NCI-H2107 treated with DMSO at 0.1 percent for 48 hours (cell line): Measurements from ENCODE around the gene SEMA3B.
A peak's percentile ranks its signal among the peaks of the same experiment; 100 is the strongest.
"Not testable (repeated sequence)": the region's sequence is repeated elsewhere in the genome, so short reads cannot be mapped to it uniquely, and the experiment has no call there.

Experiments
- DNase-seq: peaks from one replicate; lab custom pipeline; 2025; ENCODE audit not compliant: unreplicated experiment; lab: John Stamatoyannopoulos, UW

SEMA3B gene

DNA sequence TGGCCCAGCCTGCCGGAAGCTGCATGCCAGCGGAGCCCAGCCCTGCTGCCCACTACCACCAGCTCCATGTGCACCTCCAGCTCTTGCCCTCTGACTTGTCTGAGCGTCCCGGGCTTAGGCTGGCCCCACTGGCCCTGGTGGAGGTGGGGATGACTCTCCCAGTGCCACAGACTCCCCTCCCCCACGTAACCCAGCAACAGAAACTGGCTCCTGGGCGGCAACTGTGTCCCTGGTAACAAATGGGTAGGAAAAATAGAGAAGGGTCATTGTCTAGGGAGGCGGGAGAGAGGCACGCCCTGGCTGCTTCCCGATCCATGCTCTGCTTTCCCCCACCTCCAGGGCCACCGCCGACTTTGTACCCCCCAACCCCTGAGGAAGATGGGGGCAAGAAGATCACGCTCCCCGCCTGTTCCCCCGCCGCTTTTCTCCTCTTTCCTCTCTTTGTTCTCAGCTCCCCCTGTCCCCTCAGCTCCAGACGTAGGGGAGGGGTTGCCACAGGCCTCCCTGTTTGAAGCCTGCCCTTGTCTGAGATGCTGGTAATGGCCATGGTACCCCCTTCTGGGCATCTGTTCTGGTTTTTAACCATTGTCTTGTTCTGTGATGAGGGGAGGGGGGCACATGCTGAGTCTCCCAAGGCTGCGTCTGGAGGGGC lies 10.8 kb upstream of the SEMA3B start:
- DNase-seq: no peak

GRCh38 chr3:50258979-50259378 lies 10.0 kb upstream of the SEMA3B start:
- DNase-seq: no peak

DNA sequence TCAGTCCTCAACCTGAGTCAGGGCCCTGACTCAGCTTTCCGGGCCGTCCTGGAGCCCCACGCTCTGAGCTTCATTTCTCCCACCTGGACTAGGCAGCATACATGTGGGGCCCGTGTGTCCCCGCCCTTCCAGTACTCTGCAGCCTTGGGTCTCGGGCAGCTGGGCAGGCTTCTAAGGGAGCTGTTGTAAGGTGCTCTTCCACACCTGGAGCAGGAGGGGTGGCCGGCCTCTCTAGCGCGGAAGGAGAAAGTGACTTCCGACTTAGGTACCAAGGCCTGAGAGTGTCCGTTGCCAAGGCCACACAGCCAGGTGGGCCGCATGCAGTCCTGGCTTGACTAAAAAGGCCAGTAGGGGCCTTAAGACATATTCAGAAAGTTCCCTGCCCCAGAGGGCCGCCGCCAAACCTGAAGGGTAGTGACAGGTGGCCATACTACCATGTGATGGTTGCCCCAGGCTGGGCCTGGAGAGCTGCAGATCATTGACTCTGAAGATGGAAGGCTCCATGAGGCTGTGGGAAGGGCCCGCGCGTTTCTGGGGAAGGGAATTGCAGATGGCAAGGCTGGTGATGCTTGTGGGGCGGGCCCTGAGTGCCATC lies 9.4 kb upstream of the SEMA3B start:
- no peak for DNase-seq

GRCh38 chr3:50260027-50260941 lies 8.7 kb upstream of the SEMA3B start:
- DNase-seq: peak; percentile 22

- DNase-seq: no peak
These were observed 8.0 kb upstream of the SEMA3B start for GRCh38 chr3:50260942-50261441.

DNA sequence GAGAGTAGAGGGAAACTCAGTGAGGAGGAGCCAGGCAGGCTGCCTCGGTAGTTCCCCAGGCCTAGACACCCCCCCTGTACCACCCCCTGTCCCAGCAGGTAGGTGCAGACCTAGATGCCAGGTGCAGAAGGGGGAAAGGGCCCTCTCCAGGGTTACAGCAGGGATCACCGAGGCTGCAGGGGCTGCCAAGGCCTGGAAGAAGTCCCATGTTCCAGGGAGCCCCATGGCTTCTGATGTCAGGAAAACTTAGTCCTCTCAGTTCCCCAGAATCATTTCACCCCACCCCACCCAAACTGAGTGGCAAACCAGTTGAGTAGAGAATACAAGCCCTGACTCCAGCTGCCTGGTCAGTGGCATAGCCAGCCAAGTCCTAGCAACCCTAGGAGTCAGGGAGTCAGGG lies 7.4 kb upstream of the SEMA3B start:
- no peak for DNase-seq

GRCh38 chr3:50262200-50262599 lies 6.7 kb upstream of the SEMA3B start:
- not testable (repeated sequence) for DNase-seq

DNA sequence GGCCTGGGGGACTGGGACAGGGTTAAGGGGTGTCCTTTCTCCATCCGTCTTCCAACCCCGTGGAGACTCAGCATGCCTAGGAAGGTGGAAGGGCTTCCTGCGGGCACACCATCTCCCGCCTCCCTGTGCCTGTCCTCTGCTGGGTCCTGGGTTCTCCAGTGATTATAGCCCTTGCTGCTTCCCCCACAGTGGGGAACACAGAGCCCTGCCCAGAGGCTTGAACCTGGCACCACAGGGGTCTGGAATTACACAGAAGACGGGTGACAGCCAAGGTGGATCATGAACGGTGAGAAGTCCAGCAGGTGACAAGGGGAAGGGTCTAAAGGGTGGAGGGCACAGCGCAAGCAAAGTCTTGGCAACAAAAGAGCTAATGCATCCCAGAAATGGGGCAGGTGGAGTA lies 6.2 kb upstream of the SEMA3B start:
- no peak for DNase-seq

- DNase-seq: no peak
These were observed 5.2 kb upstream of the SEMA3B start for GRCh38 chr3:50263478-50264382.

GRCh38 chr3:50264383-50264963 lies 4.5 kb upstream of the SEMA3B start:
- no peak for DNase-seq

DNA sequence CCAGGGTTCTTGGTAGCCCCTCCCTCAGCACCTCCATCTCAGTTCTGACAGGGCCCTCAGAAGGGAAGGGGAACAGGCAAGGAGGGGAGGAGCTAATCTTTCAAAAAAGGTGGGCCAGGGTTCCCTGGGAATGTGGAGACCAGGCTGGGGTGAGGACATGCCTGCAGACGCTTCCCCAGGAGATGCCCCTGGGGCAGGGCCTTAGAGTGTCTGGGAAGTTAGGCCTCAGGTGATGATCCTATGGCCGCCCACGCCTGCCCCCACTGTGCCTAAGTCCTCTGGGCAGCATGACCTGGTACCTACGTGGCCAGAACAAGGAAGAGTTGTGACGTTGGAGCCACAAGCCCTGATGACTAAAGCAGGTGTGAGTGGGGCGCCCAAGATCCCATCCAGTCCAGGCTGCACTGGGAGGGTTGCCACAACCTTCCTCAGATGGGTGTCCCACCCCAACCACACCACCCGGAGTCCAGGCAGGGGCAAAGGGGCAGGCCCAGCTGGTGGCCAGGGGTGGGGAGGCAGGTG lies 3.9 kb upstream of the SEMA3B start:
- no peak for DNase-seq

DNA sequence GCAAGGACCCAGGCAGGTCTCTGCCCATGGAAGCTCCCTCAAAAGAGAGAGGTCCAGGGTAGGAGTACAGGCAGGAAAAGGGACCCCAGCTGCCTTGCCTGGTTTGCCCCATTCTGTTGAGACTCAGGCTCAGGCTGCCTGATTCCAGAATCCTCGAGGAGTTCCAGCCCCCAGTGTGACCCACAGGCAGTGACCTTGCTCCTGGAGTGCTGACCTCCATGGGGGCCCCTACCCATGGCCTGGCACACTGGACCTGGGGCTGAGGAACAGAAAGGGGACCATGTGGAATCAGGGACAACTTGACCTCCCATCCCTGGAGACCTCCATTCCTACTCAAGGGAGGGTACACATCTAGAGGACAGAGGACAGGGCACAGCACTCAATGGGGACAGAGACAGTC lies 3.4 kb upstream of the SEMA3B start:
- no peak for DNase-seq

DNA sequence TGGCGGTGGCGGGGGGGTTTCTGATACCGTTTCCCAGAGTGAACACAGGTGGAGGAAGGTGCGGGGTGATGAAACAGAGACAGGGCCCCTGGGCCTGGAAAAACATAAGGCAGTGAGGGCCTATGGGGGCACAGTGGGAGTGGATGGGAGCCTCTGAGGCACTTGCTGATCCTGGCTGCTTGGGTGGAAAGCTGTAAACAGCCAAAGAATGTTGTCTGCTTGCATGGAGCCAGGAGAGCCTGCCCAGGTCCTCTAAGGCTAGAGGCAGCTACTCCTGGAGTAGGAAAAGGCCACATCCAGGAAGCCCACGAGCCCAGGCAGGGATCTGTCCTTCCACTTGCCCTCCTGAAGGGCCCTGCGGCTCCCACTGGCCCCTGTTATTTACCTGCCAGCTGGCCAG lies 2.9 kb upstream of the SEMA3B start:
- DNase-seq: no peak

DNA sequence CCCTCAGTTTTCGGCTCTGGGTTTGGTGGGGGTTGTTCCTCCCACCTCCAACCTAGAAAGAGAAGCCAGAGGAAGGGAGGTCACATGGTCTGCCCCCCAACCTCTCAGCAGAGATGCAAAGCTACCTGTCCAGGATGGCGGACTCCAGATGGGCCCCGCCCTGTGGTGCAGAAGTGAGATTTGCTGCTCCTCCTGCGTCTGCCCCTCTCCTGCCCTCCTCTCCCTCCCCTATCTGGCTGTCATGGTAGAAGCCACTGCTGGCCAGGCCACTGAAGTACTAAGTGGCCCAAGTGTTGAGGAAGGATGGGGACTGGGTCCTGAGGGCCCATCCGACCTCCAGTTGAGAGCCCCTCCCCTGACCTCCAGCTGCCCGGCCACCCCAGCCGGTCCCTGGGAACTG lies 2.1 kb upstream of the SEMA3B start:
- DNase-seq: no peak

GRCh38 chr3:50267280-50267913 lies 1.6 kb upstream of the SEMA3B start:
- no peak for DNase-seq

DNA sequence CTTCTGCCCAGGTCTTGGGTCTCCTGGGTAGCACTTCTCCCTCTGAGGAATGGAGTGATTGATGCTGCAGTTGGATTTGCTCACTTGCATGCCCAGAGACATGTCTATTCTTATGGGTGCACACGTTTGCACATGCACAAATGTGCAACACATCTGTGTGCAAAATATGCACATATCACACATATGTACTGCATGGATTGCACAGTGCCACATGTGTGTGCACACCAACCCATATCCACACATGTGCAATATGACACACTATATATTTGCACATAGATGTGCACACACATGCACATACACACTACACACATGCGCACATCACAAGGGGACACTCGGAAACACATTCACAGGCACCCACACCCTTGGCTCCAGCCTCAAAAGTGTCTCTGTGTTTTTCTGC lies 671 bp upstream of the SEMA3B start:
- no peak for DNase-seq

DNA sequence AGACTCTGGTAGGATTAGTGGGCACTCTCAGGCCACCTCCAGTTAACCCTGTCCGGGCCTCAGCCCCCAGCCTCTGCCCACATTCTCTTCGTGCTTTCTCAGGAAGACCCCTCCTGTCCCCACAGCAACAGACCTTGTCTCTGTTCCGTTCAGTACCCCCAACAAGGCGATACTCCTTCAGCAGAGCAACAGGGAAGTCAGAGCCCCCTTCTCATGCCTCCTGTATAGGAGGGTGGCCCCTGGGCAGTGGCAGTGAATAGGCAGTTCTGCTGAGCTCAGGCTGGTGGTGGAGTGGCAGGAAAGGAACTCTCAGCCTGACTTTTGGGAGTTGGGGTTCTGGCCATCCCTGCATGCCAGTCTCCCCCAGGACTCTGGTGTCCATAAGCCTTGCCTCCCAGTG lies 513 bp downstream of the SEMA3B start:
- DNase-seq: no peak

DNA sequence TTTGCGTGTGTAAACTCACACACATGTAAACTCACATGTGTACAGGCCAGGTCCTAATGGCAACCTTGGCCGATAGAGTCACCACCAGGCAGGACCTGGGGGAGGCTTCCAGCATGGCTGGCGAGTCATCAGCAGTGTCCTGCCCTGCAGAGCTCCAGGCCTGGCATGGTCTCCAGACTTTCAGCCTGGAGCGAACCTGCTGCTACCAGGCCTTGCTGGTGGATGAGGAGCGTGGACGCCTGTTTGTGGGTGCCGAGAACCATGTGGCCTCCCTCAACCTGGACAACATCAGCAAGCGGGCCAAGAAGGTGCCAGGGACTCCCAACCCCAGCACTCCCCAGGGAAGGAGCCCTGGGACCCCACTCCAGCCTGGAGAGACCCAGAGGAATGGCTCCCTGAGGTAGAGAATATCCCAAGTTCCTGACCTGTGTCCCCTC lies 1.0 kb downstream of the SEMA3B start:
- no peak for DNase-seq

DNA sequence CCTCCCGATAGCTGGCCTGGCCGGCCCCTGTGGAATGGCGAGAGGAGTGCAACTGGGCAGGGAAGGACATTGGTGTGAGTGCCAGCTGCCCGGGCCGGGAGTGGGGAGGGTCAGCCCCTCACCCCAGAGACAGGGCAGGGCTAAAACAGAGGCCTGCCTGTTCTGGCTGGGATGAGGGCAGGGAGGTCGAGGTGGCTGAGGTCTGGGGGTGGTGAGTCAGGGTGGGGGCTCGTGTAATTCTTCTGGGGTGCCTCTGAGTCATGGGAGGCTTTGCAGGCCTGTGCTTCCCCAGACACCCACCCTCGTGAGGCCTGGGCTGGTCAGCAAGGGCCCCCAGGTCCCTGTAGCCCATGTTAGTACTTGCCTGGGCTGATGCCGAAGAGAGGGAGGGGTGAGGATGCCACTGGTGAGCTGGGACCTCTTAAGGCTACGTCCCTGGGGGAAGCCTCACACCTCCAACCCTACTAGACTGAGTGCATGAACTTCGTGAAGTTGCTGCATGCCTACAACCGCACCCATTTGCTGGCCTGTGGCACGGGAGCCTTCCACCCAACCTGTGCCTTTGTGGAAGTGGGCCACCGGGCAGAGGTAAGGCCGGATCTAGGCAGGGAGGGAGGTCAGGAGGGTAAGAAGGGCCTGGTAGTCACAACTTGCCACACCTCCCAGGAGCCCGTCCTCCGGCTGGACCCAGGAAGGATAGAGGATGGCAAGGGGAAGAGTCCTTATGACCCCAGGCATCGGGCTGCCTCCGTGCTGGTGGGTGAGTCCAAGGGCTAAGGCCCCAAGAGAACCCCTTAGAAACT lies 1.7 kb downstream of the SEMA3B start:
- no peak for DNase-seq
